Measurements from ENCODE around the gene NRXN2. TPM values are rescaled to one million over a fixed set of nuclear protein-coding genes. Genes with fewer than 3 reads are reported as not detected.

The NRXN2 gene
- total and polyA plus RNA-seq, 2 of the 13 experiments (the other 11 are each of a cell fraction or from before 2014, with no cell fraction given) = not detected

DNA sequence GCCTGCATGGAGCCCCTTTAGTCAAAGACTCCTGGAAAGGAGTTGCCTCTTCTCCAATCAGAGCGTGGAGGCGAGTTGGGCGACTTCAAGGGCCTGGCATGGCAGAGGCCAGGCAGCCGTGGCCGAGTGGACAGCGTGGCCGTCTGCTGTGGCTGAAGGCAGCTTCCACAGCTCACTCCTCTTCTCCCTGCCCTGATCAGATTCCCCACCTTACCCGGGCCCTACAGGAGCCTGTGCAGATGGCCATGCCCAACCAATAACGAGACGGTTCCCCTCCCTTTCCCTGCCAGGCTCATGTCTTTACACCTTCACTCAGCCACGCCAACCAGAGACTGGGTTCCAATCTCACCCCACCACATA is 152.0 kb downstream of the NRXN2 start:
- ChIA-PET CTCF (ENCODE audit: low intra/inter-chr PET ratio, low total read pairs) (no interaction called here), POLR2A (interaction anchor here (1.6 kb wide), 1 partner anchor 10 kb away, joined by 5 read pairs; no protein-coding TSS in a partner anchor)
- no peak overlapping the region for H3K9ac ChIP-seq (ENCODE audit: insufficient read depth, low read depth, low read length)
- no peaks in the 10 kb centered on the region for H3K79me2 ChIP-seq (ENCODE audit: insufficient read depth, low read length)
- DNase-seq (ENCODE audit: low spot score) (no peak), ATAC-seq (no peak), FAIRE-seq (no peak)
- H3K36me3 ChIP-seq (replicated peaks in 1 of 2; ENCODE audit: control insufficient read depth in 1 of 2, insufficient read depth in 2 of 2, low read length in 2 of 2) = no peaks in the 10 kb centered on the region
- H3K27ac ChIP-seq (ENCODE audit: extremely low read length, insufficient read depth, low read length) = no peak overlapping the region
- peaks cover 0 to 13% of the 10 kb centered on the region in 2 experiments; a peak in 1 of 5 replicates for H3K27me3 ChIP-seq (ENCODE audit: control insufficient read depth in 1 of 2, insufficient read depth in 2 of 2, low read length in 2 of 2)
- H4K20me1 ChIP-seq (ENCODE audit: insufficient read depth, low read length) = no peaks in the 10 kb centered on the region
- H3K4me1 ChIP-seq (ENCODE audit: insufficient read depth, low read length) = peaks cover 43% of the 10 kb centered on the region
- in situ Hi-C loops (cut with HindIII; ENCODE audit: extremely low pct_ligation_motif_present, low pct_unique_long_range_greater_than_20kb) (no loop called here), intact Hi-C loops (cut with micrococcal nuclease; ENCODE audit: unreplicated experiment) (no loop called here)
- H2AFZ ChIP-seq (ENCODE audit: low read length) = no peak overlapping the region
- H3K4me2 ChIP-seq (ENCODE audit: low read depth, low read length) = no peak overlapping the region
- no peaks in the 10 kb centered on the region for H3K9me3 ChIP-seq (ENCODE audit: low read length)
- 86% methylated on average over 6 of the region's 11 CpGs for WGBS (ENCODE audit: low lambda C conversion rate)
- no peak overlapping the region for H3K4me3 ChIP-seq (replicated peaks in 1 of 3; ENCODE audit: insufficient read depth in 1 of 3, low read depth in 2 of 3, low read length in 3 of 3)
- BruUV-seq (replicated peaks) = no TSS peak
- TF ChIP-seq ARID2 (CRISPR knock-in tag; IDR thresholded peaks at IDR 0.05; ENCODE audit: borderline replicate concordance) = no peak
- TF ChIP-seq NR3C1 (CRISPR knock-in tag; IDR thresholded peaks at IDR 0.05) = no peak
- TF ChIP-seq TBX3 (IDR thresholded peaks at IDR 0.05; ENCODE audit: borderline replicate concordance) = no peak
- TF ChIP-seq NR2C2 (CRISPR knock-in tag; IDR thresholded peaks at IDR 0.05; ENCODE audit: borderline replicate concordance) = no peak
- TF ChIP-seq, protein P1, sequence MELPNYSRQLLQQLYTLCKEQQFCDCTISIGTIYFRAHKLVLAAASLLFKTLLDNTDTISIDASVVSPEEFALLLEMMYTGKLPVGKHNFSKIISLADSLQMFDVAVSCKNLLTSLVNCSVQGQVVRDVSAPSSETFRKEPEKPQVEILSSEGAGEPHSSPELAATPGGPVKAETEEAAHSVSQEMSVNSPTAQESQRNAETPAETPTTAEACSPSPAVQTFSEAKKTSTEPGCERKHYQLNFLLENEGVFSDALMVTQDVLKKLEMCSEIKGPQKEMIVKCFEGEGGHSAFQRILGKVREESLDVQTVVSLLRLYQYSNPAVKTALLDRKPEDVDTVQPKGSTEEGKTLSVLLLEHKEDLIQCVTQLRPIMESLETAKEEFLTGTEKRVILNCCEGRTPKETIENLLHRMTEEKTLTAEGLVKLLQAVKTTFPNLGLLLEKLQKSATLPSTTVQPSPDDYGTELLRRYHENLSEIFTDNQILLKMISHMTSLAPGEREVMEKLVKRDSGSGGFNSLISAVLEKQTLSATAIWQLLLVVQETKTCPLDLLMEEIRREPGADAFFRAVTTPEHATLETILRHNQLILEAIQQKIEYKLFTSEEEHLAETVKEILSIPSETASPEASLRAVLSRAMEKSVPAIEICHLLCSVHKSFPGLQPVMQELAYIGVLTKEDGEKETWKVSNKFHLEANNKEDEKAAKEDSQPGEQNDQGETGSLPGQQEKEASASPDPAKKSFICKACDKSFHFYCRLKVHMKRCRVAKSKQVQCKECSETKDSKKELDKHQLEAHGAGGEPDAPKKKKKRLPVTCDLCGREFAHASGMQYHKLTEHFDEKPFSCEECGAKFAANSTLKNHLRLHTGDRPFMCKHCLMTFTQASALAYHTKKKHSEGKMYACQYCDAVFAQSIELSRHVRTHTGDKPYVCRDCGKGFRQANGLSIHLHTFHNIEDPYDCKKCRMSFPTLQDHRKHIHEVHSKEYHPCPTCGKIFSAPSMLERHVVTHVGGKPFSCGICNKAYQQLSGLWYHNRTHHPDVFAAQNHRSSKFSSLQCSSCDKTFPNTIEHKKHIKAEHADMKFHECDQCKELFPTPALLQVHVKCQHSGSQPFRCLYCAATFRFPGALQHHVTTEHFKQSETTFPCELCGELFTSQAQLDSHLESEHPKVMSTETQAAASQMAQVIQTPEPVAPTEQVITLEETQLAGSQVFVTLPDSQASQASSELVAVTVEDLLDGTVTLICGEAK (IDR thresholded peaks at IDR 0.05) = no peak
- TF ChIP-seq, protein P1 (CRISPR knock-in tag; IDR thresholded peaks at IDR 0.05) = no peak
- no peak for TF ChIP-seq ZNF674 (CRISPR knock-in tag; IDR thresholded peaks at IDR 0.05; ENCODE audit: low read depth)
- TF ChIP-seq KAT8 (CRISPR knock-in tag; IDR thresholded peaks at IDR 0.05) = no peak
- TF ChIP-seq, protein P2, sequence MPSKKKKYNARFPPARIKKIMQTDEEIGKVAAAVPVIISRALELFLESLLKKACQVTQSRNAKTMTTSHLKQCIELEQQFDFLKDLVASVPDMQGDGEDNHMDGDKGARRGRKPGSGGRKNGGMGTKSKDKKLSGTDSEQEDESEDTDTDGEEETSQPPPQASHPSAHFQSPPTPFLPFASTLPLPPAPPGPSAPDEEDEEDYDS (CRISPR knock-in tag; IDR thresholded peaks at IDR 0.05) = no peak
- no peak for TF ChIP-seq MXI1 (IDR thresholded peaks at IDR 0.05; ENCODE audit: borderline replicate concordance, low read depth, low read length)
- TF ChIP-seq, protein P3, sequence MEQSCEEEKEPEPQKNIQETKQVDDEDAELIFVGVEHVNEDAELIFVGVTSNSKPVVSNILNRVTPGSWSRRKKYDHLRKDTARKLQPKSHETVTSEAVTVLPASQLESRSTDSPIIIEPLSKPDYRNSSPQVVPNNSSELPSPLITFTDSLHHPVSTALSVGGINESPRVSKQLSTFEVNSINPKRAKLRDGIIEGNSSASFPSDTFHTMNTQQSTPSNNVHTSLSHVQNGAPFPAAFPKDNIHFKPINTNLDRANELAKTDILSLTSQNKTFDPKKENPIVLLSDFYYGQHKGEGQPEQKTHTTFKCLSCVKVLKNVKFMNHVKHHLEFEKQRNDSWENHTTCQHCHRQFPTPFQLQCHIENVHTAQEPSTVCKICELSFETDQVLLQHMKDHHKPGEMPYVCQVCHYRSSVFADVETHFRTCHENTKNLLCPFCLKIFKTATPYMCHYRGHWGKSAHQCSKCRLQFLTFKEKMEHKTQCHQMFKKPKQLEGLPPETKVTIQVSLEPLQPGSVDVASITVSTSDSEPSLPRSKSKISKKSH (CRISPR knock-in tag; IDR thresholded peaks at IDR 0.05; ENCODE audit: borderline replicate concordance) = no peak
- TF ChIP-seq SCMH1 (CRISPR knock-in tag; IDR thresholded peaks at IDR 0.05; ENCODE audit: borderline replicate concordance) = no peak
- TF ChIP-seq, protein P4, sequence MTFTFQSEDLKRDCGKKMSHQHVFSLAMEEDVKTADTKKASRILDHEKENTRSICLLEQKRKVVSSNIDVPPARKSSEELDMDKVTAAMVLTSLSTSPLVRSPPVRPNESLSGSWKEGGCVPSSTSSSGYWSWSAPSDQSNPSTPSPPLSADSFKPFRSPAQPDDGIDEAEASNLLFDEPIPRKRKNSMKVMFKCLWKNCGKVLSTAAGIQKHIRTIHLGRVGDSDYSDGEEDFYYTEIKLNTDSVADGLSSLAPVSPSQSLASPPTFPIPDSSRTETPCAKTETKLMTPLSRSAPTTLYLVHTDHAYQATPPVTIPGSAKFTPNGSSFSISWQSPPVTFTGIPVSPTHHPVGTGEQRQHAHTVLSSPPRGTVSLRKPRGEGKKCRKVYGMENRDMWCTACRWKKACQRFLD (CRISPR knock-in tag; IDR thresholded peaks at IDR 0.05; ENCODE audit: borderline replicate concordance) = no peak
